Measurements from ENCODE around the gene PRPF6. TPM values are rescaled to one million over a fixed set of nuclear protein-coding genes. Genes with fewer than 3 reads are reported as not detected.
A peak's percentile ranks its signal among the peaks of the same experiment; 100 is the strongest.

PRPF6 gene
- total and polyA plus RNA-seq, 2 of the 13 experiments (the other 11 are each of a cell fraction or from before 2014, with no cell fraction given): 63.7 to 101 TPM

GRCh38 chr20:64069614-64070243, 88.8 kb downstream of the PRPF6 start (continued):
- no peak for TF ChIP-seq ZNF362 (CRISPR knock-in tag; IDR thresholded peaks at IDR 0.05; ENCODE audit: borderline replicate concordance)
- TF ChIP-seq, protein P1, sequence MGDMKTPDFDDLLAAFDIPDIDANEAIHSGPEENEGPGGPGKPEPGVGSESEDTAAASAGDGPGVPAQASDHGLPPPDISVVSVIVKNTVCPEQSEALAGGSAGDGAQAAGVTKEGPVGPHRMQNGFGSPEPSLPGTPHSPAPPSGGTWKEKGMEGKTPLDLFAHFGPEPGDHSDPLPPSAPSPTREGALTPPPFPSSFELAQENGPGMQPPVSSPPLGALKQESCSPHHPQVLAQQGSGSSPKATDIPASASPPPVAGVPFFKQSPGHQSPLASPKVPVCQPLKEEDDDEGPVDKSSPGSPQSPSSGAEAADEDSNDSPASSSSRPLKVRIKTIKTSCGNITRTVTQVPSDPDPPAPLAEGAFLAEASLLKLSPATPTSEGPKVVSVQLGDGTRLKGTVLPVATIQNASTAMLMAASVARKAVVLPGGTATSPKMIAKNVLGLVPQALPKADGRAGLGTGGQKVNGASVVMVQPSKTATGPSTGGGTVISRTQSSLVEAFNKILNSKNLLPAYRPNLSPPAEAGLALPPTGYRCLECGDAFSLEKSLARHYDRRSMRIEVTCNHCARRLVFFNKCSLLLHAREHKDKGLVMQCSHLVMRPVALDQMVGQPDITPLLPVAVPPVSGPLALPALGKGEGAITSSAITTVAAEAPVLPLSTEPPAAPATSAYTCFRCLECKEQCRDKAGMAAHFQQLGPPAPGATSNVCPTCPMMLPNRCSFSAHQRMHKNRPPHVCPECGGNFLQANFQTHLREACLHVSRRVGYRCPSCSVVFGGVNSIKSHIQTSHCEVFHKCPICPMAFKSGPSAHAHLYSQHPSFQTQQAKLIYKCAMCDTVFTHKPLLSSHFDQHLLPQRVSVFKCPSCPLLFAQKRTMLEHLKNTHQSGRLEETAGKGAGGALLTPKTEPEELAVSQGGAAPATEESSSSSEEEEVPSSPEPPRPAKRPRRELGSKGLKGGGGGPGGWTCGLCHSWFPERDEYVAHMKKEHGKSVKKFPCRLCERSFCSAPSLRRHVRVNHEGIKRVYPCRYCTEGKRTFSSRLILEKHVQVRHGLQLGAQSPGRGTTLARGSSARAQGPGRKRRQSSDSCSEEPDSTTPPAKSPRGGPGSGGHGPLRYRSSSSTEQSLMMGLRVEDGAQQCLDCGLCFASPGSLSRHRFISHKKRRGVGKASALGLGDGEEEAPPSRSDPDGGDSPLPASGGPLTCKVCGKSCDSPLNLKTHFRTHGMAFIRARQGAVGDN (CRISPR knock-in tag; IDR thresholded peaks at IDR 0.05): peak; percentile 74
- TF ChIP-seq, protein P2, sequence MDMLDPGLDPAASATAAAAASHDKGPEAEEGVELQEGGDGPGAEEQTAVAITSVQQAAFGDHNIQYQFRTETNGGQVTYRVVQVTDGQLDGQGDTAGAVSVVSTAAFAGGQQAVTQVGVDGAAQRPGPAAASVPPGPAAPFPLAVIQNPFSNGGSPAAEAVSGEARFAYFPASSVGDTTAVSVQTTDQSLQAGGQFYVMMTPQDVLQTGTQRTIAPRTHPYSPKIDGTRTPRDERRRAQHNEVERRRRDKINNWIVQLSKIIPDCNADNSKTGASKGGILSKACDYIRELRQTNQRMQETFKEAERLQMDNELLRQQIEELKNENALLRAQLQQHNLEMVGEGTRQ (IDR thresholded peaks at IDR 0.05; ENCODE audit: low read depth, low read length): peak; percentile 34
- TF ChIP-seq, protein P2 (CRISPR knock-in tag; IDR thresholded peaks at IDR 0.05; ENCODE audit: borderline replicate concordance): no peak; the same call in 1 of the 2 replicates
- TF ChIP-seq NFKB2 (CRISPR knock-in tag; IDR thresholded peaks at IDR 0.05; ENCODE audit: borderline replicate concordance): 0 out of 2 replicates have a peak, but pooled peaks have one; percentile 47
- TF ChIP-seq ZNF281 (CRISPR knock-in tag; IDR thresholded peaks at IDR 0.05; ENCODE audit: borderline replicate concordance): peak; percentile 32; the same call in 1 of the 2 replicates
- peak; percentile 33; the same call in 1 of the 2 replicates for TF ChIP-seq THAP9 (CRISPR knock-in tag; IDR thresholded peaks at IDR 0.05; ENCODE audit: borderline replicate concordance)
- TF ChIP-seq RAD21 (CRISPR knock-in tag; IDR thresholded peaks at IDR 0.05): peak; percentile 91
- TF ChIP-seq DRAP1 (CRISPR knock-in tag; IDR thresholded peaks at IDR 0.05): 0 out of 2 replicates have a peak, but pooled peaks have one; percentile 27
- TF ChIP-seq ZNF263 (CRISPR knock-in tag; IDR thresholded peaks at IDR 0.05): no peak
- TF ChIP-seq ZNF274 (CRISPR knock-in tag; IDR thresholded peaks at IDR 0.05): 0 out of 2 replicates have a peak, but pooled peaks have one; percentile 23
- TF ChIP-seq ZNF746 (CRISPR knock-in tag; IDR thresholded peaks at IDR 0.05): 0 out of 2 replicates have a peak, but pooled peaks have one; percentile 45
- no peak for TF ChIP-seq CENPT (CRISPR knock-in tag; IDR thresholded peaks at IDR 0.05; ENCODE audit: low read depth)
- TF ChIP-seq ZMYM3 (CRISPR knock-in tag; IDR thresholded peaks at IDR 0.05): peak; percentile 6; the same call in 1 of the 2 replicates

Data from HepG2 (cell line).